ENCODE results near the gene NDUFC1.
"Not testable (repeated sequence)": the region's sequence is repeated elsewhere in the genome, so short reads cannot be mapped to it uniquely, and the experiment has no call there.

Gene NDUFC1

GRCh38 chr4:139314047-139314800, 11.9 kb upstream of the NDUFC1 start:
- no peak overlapping the region for H3K4me3 ChIP-seq (ENCODE audit: low read length)
- peaks cover 2% of the 10 kb centered on the region for H3K9me3 ChIP-seq (ENCODE audit: low read length)
- H3K4me1 ChIP-seq (ENCODE audit: insufficient read depth, low read length) = no peaks in the 10 kb centered on the region
- no peak overlapping the region for H2AFZ ChIP-seq (ENCODE audit: low read depth, low read length)
- peaks cover 5% of the 10 kb centered on the region for H3K36me3 ChIP-seq (ENCODE audit: insufficient read depth, low read length)
- H3K27me3 ChIP-seq (ENCODE audit: insufficient read depth, low read length) = no peaks in the 10 kb centered on the region

- not testable (repeated sequence) for H3K9me3 ChIP-seq (ENCODE audit: low read length); H3K4me3 ChIP-seq (ENCODE audit: low read length); H3K27me3 ChIP-seq (ENCODE audit: insufficient read depth, low read length); H3K4me1 ChIP-seq (ENCODE audit: insufficient read depth, low read length); H3K36me3 ChIP-seq (ENCODE audit: insufficient read depth, low read length); H2AFZ ChIP-seq (ENCODE audit: low read depth, low read length)
Observed at GRCh38 chr4:139313414-139313813, 11.1 kb upstream of the NDUFC1 start.

- Histone ChIP-seq H3K9me3 (ENCODE audit: low read length) (peaks cover 4% of the 10 kb centered on the region), H2AFZ (ENCODE audit: low read depth, low read length) (no peak overlapping the region), H3K4me3 (ENCODE audit: low read length) (no peak overlapping the region), H3K27me3 (ENCODE audit: insufficient read depth, low read length) (no peaks in the 10 kb centered on the region), H3K4me1 (ENCODE audit: insufficient read depth, low read length) (no peaks in the 10 kb centered on the region), H3K36me3 (ENCODE audit: insufficient read depth, low read length) (peaks cover 11% of the 10 kb centered on the region)
Observed at GRCh38 chr4:139312552-139313332, 10.5 kb upstream of the NDUFC1 start.

- Histone ChIP-seq H3K36me3 (ENCODE audit: insufficient read depth, low read length) (peaks cover 11% of the 10 kb centered on the region), H3K27me3 (ENCODE audit: insufficient read depth, low read length) (no peaks in the 10 kb centered on the region), H3K4me3 (ENCODE audit: low read length) (no peak overlapping the region), H3K9me3 (ENCODE audit: low read length) (peaks cover 4% of the 10 kb centered on the region), H2AFZ (ENCODE audit: low read depth, low read length) (no peak overlapping the region), H3K4me1 (ENCODE audit: insufficient read depth, low read length) (no peaks in the 10 kb centered on the region)
Observed at GRCh38 chr4:139311909-139312308, 9.6 kb upstream of the NDUFC1 start.

GRCh38 chr4:139304920-139305319, 2.6 kb upstream of the NDUFC1 start:
- Histone ChIP-seq H3K4me1 (ENCODE audit: insufficient read depth, low read length) (peaks cover 18% of the 10 kb centered on the region), H3K27me3 (ENCODE audit: insufficient read depth, low read length) (no peaks in the 10 kb centered on the region), H3K9me3 (ENCODE audit: low read length) (peaks cover 17% of the 10 kb centered on the region), H3K4me3 (ENCODE audit: low read length) (no peak overlapping the region), H2AFZ (ENCODE audit: low read depth, low read length) (no peak overlapping the region), H3K36me3 (ENCODE audit: insufficient read depth, low read length) (peaks cover 28% of the 10 kb centered on the region)

GRCh38 chr4:139301113-139301820, 1.0 kb downstream of the NDUFC1 start, which contains the start of gene NAA15:
NAA15 (plus strand) TSS chr4:139301505; CDS start chr4:139301778, 273 bp downstream.
- H2AFZ ChIP-seq (ENCODE audit: low read depth, low read length) = peak within 1 kb of the TSS; percentile 81
- H3K4me1 ChIP-seq (ENCODE audit: insufficient read depth, low read length) = peaks cover 22% of the 10 kb centered on the region
- H3K36me3 ChIP-seq (ENCODE audit: insufficient read depth, low read length) = peaks cover 16% of the 10 kb centered on the region
- H3K27me3 ChIP-seq (ENCODE audit: insufficient read depth, low read length) = no peaks in the 10 kb centered on the region
- H3K9me3 ChIP-seq (ENCODE audit: low read length) = peaks cover 13% of the 10 kb centered on the region
- peak within 1 kb of the TSS; percentile 70 for H3K4me3 ChIP-seq (ENCODE audit: low read length)

GRCh38 chr4:139300431-139301112, 1.7 kb downstream of the NDUFC1 start:
- H3K27me3 ChIP-seq (ENCODE audit: insufficient read depth, low read length) = no peaks in the 10 kb centered on the region
- peak overlapping the region; percentile 81 for H2AFZ ChIP-seq (ENCODE audit: low read depth, low read length)

GRCh38 chr4:139299536-139299935, 2.7 kb downstream of the NDUFC1 start:
- peaks cover 32% of the 10 kb centered on the region for H3K4me1 ChIP-seq (ENCODE audit: insufficient read depth, low read length)
- peak overlapping the region; percentile 70 for H3K4me3 ChIP-seq (ENCODE audit: low read length)
- H3K27me3 ChIP-seq (ENCODE audit: insufficient read depth, low read length) = no peaks in the 10 kb centered on the region
- no peak overlapping the region for H2AFZ ChIP-seq (ENCODE audit: low read depth, low read length)
- H3K9me3 ChIP-seq (ENCODE audit: low read length) = peaks cover 2% of the 10 kb centered on the region
- peaks cover under 1% of the 10 kb centered on the region for H3K36me3 ChIP-seq (ENCODE audit: insufficient read depth, low read length)

More at GRCh38 chr4:139300431-139301112, 1.7 kb downstream of the NDUFC1 start:
- Histone ChIP-seq H3K36me3 (ENCODE audit: insufficient read depth, low read length) (peaks cover 11% of the 10 kb centered on the region), H3K4me1 (ENCODE audit: insufficient read depth, low read length) (peaks cover 27% of the 10 kb centered on the region), H3K9me3 (ENCODE audit: low read length) (peaks cover 11% of the 10 kb centered on the region), H3K4me3 (ENCODE audit: low read length) (peak overlapping the region; percentile 70)

GRCh38 chr4:139297001-139297410, 5.3 kb downstream of the NDUFC1 start:
- H3K4me3 ChIP-seq (ENCODE audit: low read length) = no peak overlapping the region
- no peaks in the 10 kb centered on the region for H3K9me3 ChIP-seq (ENCODE audit: low read length)
- H3K36me3 ChIP-seq (ENCODE audit: insufficient read depth, low read length) = peaks cover 19% of the 10 kb centered on the region
- H3K4me1 ChIP-seq (ENCODE audit: insufficient read depth, low read length) = peaks cover 20% of the 10 kb centered on the region
- H3K27me3 ChIP-seq (ENCODE audit: insufficient read depth, low read length) = no peaks in the 10 kb centered on the region
- H2AFZ ChIP-seq (ENCODE audit: low read depth, low read length) = no peak overlapping the region

- peak overlapping the region; percentile 83 for H3K4me3 ChIP-seq (ENCODE audit: low read length)
- H3K9me3 ChIP-seq (ENCODE audit: low read length) = no peaks in the 10 kb centered on the region
- peaks cover 20% of the 10 kb centered on the region for H3K4me1 ChIP-seq (ENCODE audit: insufficient read depth, low read length)
- H3K36me3 ChIP-seq (ENCODE audit: insufficient read depth, low read length) = peaks cover 24% of the 10 kb centered on the region
- H2AFZ ChIP-seq (ENCODE audit: low read depth, low read length) = peak overlapping the region; percentile 83
- H3K27me3 ChIP-seq (ENCODE audit: insufficient read depth, low read length) = no peaks in the 10 kb centered on the region
Observed at GRCh38 chr4:139295942-139296299, 6.4 kb downstream of the NDUFC1 start.

- Histone ChIP-seq H3K27me3 (ENCODE audit: insufficient read depth, low read length) (no peaks in the 10 kb centered on the region), H3K4me1 (ENCODE audit: insufficient read depth, low read length) (peaks cover 19% of the 10 kb centered on the region), H2AFZ (ENCODE audit: low read depth, low read length) (peak overlapping the region; percentile 83), H3K36me3 (ENCODE audit: insufficient read depth, low read length) (peaks cover 27% of the 10 kb centered on the region), H3K9me3 (ENCODE audit: low read length) (no peaks in the 10 kb centered on the region), H3K4me3 (ENCODE audit: low read length) (peak overlapping the region; percentile 83)
Observed at GRCh38 chr4:139295206-139295941, 6.9 kb downstream of the NDUFC1 start.

GRCh38 chr4:139286186-139286698, 16.0 kb downstream of the NDUFC1 start:
- Histone ChIP-seq H2AFZ (ENCODE audit: low read depth, low read length) (no peak overlapping the region), H3K36me3 (ENCODE audit: insufficient read depth, low read length) (peaks cover 6% of the 10 kb centered on the region), H3K4me1 (ENCODE audit: insufficient read depth, low read length) (no peaks in the 10 kb centered on the region), H3K9me3 (ENCODE audit: low read length) (no peaks in the 10 kb centered on the region), H3K27me3 (ENCODE audit: insufficient read depth, low read length) (no peaks in the 10 kb centered on the region), H3K4me3 (ENCODE audit: low read length) (no peak overlapping the region)

All from neuron (in vitro differentiated cells).